BLaER1 treated with 17β-estradiol and CSF1 and Interleukin-3, amounts not matched to agents 10 nM and 100 nM (cell line): Measurements from ENCODE around the gene COX6B1.

ENCODE experiments used
- H3K27ac ChIP-seq, 11 experiments: shearing (Covaris generic); formaldehyde crosslinking; 2 replicates each; pipeline ENCODE4 v1.8.1; 2022
- H3K27me3 ChIP-seq, 11 experiments: shearing (Covaris generic); formaldehyde crosslinking; 2 replicates each; pipeline ENCODE4 v1.8.1; 2022
- H3K36me3 ChIP-seq, 11 experiments: shearing (Covaris generic); formaldehyde crosslinking; 2 replicates each; pipeline ENCODE4 v1.8.1; 2022
- H3K4me1 ChIP-seq, 10 experiments: shearing (Covaris generic); formaldehyde crosslinking; 2 replicates each; pipeline ENCODE4 v1.8.1; 2022
- H3K4me2 ChIP-seq, 11 experiments: shearing (Covaris generic); formaldehyde crosslinking; 2 replicates each; pipeline ENCODE4 v1.8.1; 2022
- H3K4me3 ChIP-seq, 10 experiments: shearing (Covaris generic); formaldehyde crosslinking; 2 replicates each; pipeline ENCODE4 v1.8.1; 2022
- H3K9ac ChIP-seq, 11 experiments: shearing (Covaris generic); formaldehyde crosslinking; 2 replicates each; pipeline ENCODE4 v1.8.1; 2022
- H3K9me3 ChIP-seq, 11 experiments: shearing (Covaris generic); formaldehyde crosslinking; replicated peaks in 1 of 11; 2 replicates each; pipeline ENCODE4 v1.8.1; 2022
- H4K20me1 ChIP-seq, 11 experiments: shearing (Covaris generic); formaldehyde crosslinking; 2 replicates each; pipeline ENCODE4 v1.8.1; 2022
- Cebpa-rat ChIP-seq, 11 experiments: shearing (Covaris generic); IDR thresholded peaks; 2 replicates each; pipeline ENCODE4 v1.8.1; 2022

COX6B1 gene

DNA sequence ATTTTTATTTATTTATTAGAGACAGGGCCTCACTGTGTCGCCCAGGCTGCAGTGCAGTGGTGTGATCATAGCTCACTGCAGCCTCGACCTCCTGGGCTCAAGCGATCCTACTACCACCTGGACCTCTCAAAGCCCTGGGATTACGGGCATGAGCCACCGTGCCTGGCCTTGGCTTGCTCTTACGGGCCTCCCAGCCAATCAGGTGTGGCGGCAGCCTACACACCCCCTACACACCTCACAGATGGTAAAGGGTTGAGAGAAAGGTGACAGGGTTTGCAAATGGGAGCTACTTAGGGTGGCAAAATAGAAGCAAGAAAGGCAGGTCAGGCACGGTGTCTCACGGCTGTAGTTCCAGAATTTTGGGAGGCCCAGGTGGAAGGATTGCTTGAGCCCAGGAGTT lies 55.2 kb downstream of the COX6B1 start:
- Histone ChIP-seq H3K4me3 (no peak overlapping the region), H3K36me3 (no peaks in the 10 kb centered on the region), H4K20me1 (peaks cover 0 to 3% (median 0%) of the 10 kb centered on the region in 11 experiments; a peak in 1 of 22 replicates), H3K27me3 (peaks cover 0 to 15% (median 9%) of the 10 kb centered on the region in 11 experiments; a peak in 13 of 22 replicates), H3K27ac (no peak overlapping the region), H3K4me2 (peak overlapping the region; percentile 71 to 89 (median 84); a peak in 15 of 22 replicates), H3K9me3 (no peaks in the 10 kb centered on the region), H3K4me1 (peaks cover 0 to 16% (median 7%) of the 10 kb centered on the region in 10 experiments; a peak in 7 of 20 replicates), H3K9ac (peak overlapping the region in 2 of 11 experiments; percentile 45 to 55; a peak in 1 of 22 replicates)
- no peak for TF ChIP-seq Cebpa-rat (IDR thresholded peaks at IDR 0.05)

DNA sequence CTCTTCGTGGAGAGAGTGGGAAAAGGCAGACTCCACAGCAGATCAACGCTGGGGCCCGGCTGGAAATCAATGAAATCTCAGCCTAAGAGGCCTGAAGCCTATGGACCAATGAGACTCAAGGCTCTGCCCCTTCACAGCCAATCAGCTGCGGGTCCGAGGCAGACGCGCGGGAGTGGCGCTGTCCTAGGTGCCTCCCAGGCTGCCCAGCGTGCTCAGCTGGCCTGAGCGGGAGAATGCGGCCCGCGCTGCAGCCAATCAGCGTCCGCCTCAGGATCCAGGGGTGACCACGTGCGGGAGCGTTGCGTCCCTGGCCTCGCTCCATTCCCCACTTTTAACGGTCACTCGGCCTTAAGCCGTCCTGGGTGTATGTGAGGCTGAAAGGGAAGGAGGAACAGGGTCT lies 56.1 kb downstream of the COX6B1 start, which contains the start of gene ZBTB32:
TSS of gene ZBTB32 (plus strand) at position 341 of the 400 bp plus-strand sequence. CDS start 10,069 bp downstream, outside the sequence.
- H3K9me3 ChIP-seq = no peaks in the 10 kb centered on the region
- TF ChIP-seq Cebpa-rat (IDR thresholded peaks at IDR 0.05) = no peak

More for the DNA sequence above, 56.1 kb downstream of the COX6B1 start, which contains the start of gene ZBTB32:
- no peaks in the 10 kb centered on the region for H3K36me3 ChIP-seq
- peaks cover 0 to 15% (median 9%) of the 10 kb centered on the region in 11 experiments; a peak in 13 of 22 replicates for H3K27me3 ChIP-seq
- peaks cover 0 to 16% (median 7%) of the 10 kb centered on the region in 10 experiments; a peak in 7 of 20 replicates for H3K4me1 ChIP-seq
- H4K20me1 ChIP-seq = peaks cover 0 to 3% (median 0%) of the 10 kb centered on the region in 11 experiments; a peak in 1 of 22 replicates
- H3K4me2 ChIP-seq = peak within 1 kb of the TSS in 3 of 11 experiments; percentile 84 to 89 (median 85); a peak in 2 of 22 replicates
- no peak within 1 kb of the TSS for H3K27ac ChIP-seq
- no peak within 1 kb of the TSS for H3K9ac ChIP-seq
- no peak within 1 kb of the TSS for H3K4me3 ChIP-seq
